DND-41 (cell line): Measurements from ENCODE around the gene WAS.

Source experiments
- ATAC-seq: fragments of 200-7000 bp; cut with Tn5 transposase; 3 replicates; pipeline ENCODE4 v1.9.1; 2021; ENCODE audit warnings: low read depth; ENCODE audit not compliant: insufficient read depth
- DNase-seq: peaks from one replicate; pipeline ENCODE4 v3.0.0-alpha.2; 2020
- H2AFZ ChIP-seq: 2 replicates; pipeline ENCODE4 v1.6.0; 2012; ENCODE audit warnings: low read depth, low read length
- H3K27ac ChIP-seq: 2 replicates; pipeline ENCODE4 v1.5.1; 2012; ENCODE audit warnings: low read length, inconsistent platforms
- H3K27me3 ChIP-seq: fragments of 200-600 bp; sonication (generic); 2 replicates; pipeline ENCODE4 v1.6.0; 2012; ENCODE audit warnings: low read length, mild to moderate bottlenecking, inconsistent platforms; ENCODE audit not compliant: insufficient read depth, poor library complexity
- H3K36me3 ChIP-seq: 2 replicates; pipeline ENCODE4 v1.5.1; 2012; ENCODE audit warnings: low read length, inconsistent platforms; ENCODE audit not compliant: insufficient read depth
- H3K4me1 ChIP-seq: 2 replicates; pipeline ENCODE4 v1.5.1; 2012; ENCODE audit warnings: mild to moderate bottlenecking, low read length; ENCODE audit not compliant: insufficient read depth
- H3K4me2 ChIP-seq: 2 replicates; pipeline ENCODE4 v1.6.0; 2012; ENCODE audit warnings: mild to moderate bottlenecking, moderate library complexity, low read length, inconsistent platforms; ENCODE audit not compliant: insufficient read depth
- H3K4me3 ChIP-seq, 2 experiments: fragments of 200-600 bp in 1 of 2; shearing (Covaris generic) in 1 of 2; 2 replicates each; pipeline ENCODE4 v1.5.1; 2012 to 2016; ENCODE audit warnings: inconsistent platforms in 2 of 2, low read length in 2 of 2, mild to moderate bottlenecking in 2 of 2, low read depth in 1 of 2, moderate library complexity in 1 of 2
- H3K79me2 ChIP-seq: 2 replicates; pipeline ENCODE4 v1.6.0; 2012; ENCODE audit warnings: low read length, inconsistent platforms; ENCODE audit not compliant: insufficient read depth
- H3K9ac ChIP-seq: 2 replicates; pipeline ENCODE4 v1.6.0; 2012; ENCODE audit warnings: low read depth, mild to moderate bottlenecking, inconsistent platforms, low read length, moderate library complexity
- H3K9me3 ChIP-seq: 2 replicates; pipeline ENCODE4 v1.5.1; 2012; ENCODE audit warnings: low read length, moderate library complexity, mild to moderate bottlenecking, inconsistent platforms; ENCODE audit not compliant: insufficient read depth, severe bottlenecking
- H4K20me1 ChIP-seq: 2 replicates; pipeline ENCODE4 v1.6.0; 2012; ENCODE audit warnings: low read length; ENCODE audit not compliant: insufficient read depth
- CTCF ChIP-seq: IDR thresholded peaks from 2 replicates; pipeline ENCODE4 v1.5.1; 2012; ENCODE audit warnings: borderline replicate concordance, low read length, moderate library complexity, mild to moderate bottlenecking; ENCODE audit not compliant: poor library complexity, severe bottlenecking; ENCODE audit errors: extremely low read depth
- EZH2 ChIP-seq: IDR thresholded peaks from 3 replicates; pipeline ENCODE4 v1.6.1; 2012; ENCODE audit warnings: borderline replicate concordance, low read depth, mild to moderate bottlenecking, moderate library complexity, low read length, inconsistent platforms; ENCODE audit not compliant: severe bottlenecking

WAS gene

GRCh38 chrX:48709522-48710112 lies 26.0 kb downstream of the WAS start:
- Histone ChIP-seq H3K4me1 (peaks cover 9% of the 10 kb centered on the region; the same call in 1 of the 2 replicates), H3K9me3 (no peaks in the 10 kb centered on the region), H2AFZ (no peak overlapping the region), H3K4me2 (no peak overlapping the region), H3K4me3 (no peak overlapping the region), H3K27me3 (no peaks in the 10 kb centered on the region), H3K27ac (no peak overlapping the region), H3K36me3 (peaks cover 43% of the 10 kb centered on the region), H3K79me2 (peaks cover 7% of the 10 kb centered on the region; the same call in 1 of the 2 replicates), H4K20me1 (peaks cover 28% of the 10 kb centered on the region), H3K9ac (no peak overlapping the region)
- TF ChIP-seq EZH2 (no peak), CTCF (no peak)
- DNase-seq (no peak), ATAC-seq (no peak)

- Histone ChIP-seq H2AFZ (no peak overlapping the region), H3K27me3 (no peaks in the 10 kb centered on the region), H3K27ac (no peak overlapping the region), H3K4me3 (no peak overlapping the region), H3K4me1 (peaks cover 9% of the 10 kb centered on the region; the same call in 1 of the 2 replicates), H3K9ac (no peak overlapping the region), H4K20me1 (peaks cover 17% of the 10 kb centered on the region), H3K36me3 (peaks cover 26% of the 10 kb centered on the region), H3K79me2 (no peaks in the 10 kb centered on the region), H3K9me3 (no peaks in the 10 kb centered on the region), H3K4me2 (no peak overlapping the region)
- ATAC-seq (no peak), DNase-seq (no peak)
- TF ChIP-seq CTCF (no peak), EZH2 (no peak)
Measured at GRCh38 chrX:48711162-48711928, 27.7 kb downstream of the WAS start.

- H3K9ac ChIP-seq: no peak overlapping the region
- DNase-seq (no peak), ATAC-seq (no peak)
- H3K4me2 ChIP-seq: no peak overlapping the region
- H3K4me3 ChIP-seq: no peak overlapping the region
- no peak overlapping the region for H2AFZ ChIP-seq
- H3K36me3 ChIP-seq: peaks cover 19% of the 10 kb centered on the region
- peaks cover 13% of the 10 kb centered on the region for H4K20me1 ChIP-seq
- TF ChIP-seq CTCF (no peak), EZH2 (no peak)
- no peaks in the 10 kb centered on the region for H3K79me2 ChIP-seq
- no peaks in the 10 kb centered on the region for H3K27me3 ChIP-seq
- H3K27ac ChIP-seq: no peak overlapping the region
- no peaks in the 10 kb centered on the region for H3K9me3 ChIP-seq
- peaks cover 9% of the 10 kb centered on the region; the same call in 1 of the 2 replicates for H3K4me1 ChIP-seq
Measured at GRCh38 chrX:48711929-48712505, 28.4 kb downstream of the WAS start.
